ENCODE data around the gene PCGF5.

GRCh38 chr10:91227576-91227975, 7.1 kb downstream of the PCGF5 start:
- TF ChIP-seq CTCF (IDR thresholded peaks at IDR 0.05) (no peak), POLR2A (IDR thresholded peaks at IDR 0.05) (no peak)
